RCC 7860 (cell line): ENCODE data around the gene C8G.
A peak's percentile ranks its signal among the peaks of the same experiment; 100 is the strongest.

Experiments used
- DNase-seq: peaks from one replicate; pipeline ENCODE4 v3.0.0-alpha.2; 2015; ENCODE audit warnings: low spot score
- FAIRE-seq: peaks from 2 replicates; lab custom pipeline; 2012; peaks lifted over from hg19 to GRCh38; lab: Jason Lieb, UNC

The C8G gene

DNA sequence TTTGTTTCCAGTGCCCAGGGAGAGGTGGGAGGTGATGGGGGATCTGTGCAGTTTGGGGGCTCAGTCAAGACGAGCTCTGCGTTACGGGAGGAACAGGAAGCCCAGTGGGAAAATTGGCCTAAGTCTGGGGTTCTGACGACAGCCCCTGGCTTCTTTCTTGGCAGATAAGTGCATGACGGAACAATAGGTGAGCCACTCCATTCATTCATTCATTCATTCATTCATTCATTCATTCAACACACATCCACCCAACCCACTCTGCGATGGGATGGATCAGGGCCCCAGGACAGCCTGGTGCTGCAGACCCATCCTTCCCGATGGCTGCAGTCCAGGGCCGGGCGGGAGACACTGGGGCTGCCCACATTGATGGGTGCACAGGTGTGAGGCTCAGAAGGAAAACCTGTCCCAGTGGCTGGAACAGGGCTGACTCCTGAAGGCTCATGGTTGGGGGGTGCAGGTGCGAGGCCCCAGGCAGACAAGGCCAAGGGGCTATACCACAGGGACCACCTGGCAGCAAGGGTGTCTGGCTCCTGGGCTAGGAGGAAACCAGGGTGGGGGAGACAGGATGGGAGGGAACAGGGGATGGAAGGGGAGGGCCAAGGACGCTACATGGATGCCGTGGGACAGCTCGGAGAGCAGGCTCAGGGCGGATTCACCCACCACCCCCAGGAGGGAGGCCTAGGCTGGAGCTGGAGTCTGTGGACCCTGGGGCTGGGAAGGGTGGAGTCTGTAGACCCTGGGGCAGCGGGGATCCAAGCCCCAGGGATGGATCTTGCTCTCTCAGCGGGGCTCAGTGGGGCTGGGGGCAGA is 35.8 kb downstream of the C8G start:
- DNase-seq (no peak), FAIRE-seq (no peak)

DNA sequence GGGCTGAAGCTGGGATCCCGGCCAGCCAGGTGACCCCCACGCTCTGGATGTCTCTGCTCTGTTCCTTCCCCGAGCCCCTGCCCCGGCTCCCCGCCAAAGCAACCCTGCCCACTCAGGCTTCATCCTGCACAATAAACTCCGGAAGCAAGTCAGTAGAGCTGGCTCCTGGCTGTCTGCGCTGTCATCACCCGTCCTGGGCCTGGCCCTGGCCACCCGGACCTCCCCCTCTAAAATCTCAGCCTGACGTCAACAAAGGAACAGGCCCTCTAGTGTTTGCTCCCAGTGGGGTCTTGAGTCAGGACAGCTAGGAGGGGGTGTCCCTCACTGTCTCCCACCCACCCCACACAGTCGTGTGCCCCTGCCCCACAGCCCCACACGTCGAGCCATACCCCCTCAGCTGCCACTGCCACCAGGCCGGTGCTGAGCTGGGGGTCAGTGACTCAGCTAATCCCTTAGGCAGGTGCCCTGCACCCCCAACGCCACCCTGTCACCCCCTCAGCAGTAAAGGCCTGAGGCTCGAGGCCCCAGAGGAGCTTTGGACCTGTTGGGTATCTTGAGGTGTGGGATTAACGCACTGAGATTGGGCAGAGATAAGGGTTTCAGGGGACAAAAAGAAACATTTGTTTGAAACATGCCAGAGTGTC is 36.7 kb downstream of the C8G start:
- FAIRE-seq = no peak
- no peak for DNase-seq

DNA sequence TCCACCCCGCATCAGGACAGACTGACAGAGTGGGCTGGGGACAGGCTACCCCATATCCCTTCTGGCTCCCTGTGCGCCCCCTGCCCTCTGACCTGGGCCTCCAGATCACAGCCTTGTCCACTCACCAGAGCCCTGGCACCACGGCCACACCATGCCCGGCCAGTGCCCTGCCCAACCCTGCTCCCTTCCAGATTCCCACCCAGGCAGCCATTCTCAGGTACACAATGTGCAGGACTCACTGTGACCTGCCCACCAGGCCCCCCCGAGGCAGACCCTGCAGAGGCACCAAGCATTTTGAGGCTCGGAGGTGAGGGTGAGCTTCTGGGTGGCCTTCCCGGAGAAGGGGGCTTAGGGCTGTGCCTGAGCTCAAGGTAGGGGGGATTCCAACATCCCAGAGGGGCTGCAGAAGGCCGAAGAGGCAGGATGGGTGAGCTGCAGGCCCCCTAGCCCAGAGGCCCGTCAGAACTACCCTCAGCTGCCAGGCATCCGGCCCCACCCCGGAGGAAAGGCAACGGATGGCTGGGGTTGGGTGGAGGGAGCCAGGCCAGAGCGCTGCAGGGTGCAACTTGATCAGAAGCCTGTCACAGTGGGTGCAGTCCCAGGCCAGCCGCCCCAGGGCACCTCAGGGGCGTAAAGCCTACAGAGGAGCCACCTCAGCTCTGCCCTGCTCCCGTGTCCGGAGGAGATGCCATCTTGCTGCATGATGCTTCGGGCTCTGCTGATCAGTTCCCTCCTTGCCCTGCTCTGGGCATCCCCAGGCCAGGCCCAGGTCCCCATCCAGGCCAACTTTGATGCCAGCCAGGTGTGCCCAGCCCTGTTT is 37.4 kb downstream of the C8G start, which contains the start of gene LCNL1:
Gene LCNL1, plus strand, starts transcription at position 762 of the 820 bp plus-strand sequence. CDS start 594 bp downstream, outside the sequence.
- no peak for DNase-seq
- FAIRE-seq = no peak

- no peak for FAIRE-seq
- DNase-seq = no peak
These were observed 38.1 kb downstream of the C8G start for GRCh38 chr9:136983167-136983566.

GRCh38 chr9:136983656-136984314 is 38.7 kb downstream of the C8G start:
- DNase-seq = no peak
- FAIRE-seq = no peak

GRCh38 chr9:136984464-136985026 is 39.5 kb downstream of the C8G start:
- FAIRE-seq (no peak), DNase-seq (no peak)

DNA sequence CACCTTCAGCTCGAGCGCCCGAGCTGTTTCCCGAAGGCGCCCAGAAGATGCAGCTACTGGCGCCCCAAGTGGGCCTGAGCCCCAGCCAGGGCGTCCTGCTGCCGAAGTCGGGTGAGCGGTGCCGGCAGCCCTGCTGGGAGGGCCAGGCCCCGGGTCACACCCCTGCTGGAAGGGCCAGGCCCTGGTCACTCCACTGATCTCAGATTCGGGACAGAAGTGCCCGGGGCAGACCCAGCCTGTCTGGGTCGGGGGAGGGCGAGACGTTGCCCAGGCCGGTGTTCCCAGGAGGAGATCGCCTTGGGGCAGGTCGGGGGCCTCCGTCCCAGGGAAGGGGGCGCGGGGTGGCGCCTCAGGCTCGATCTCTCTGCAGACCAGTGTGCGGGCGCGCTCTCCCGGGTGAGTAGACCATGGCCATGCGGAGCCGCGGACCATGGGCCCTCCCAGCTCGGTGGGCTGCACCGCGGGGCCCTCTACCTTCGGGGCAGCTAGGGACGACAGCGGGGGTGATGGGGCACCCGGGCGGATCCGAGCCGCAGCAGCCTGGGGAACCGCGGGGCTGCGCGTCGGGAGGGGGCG is 40.1 kb downstream of the C8G start:
- DNase-seq (no peak), FAIRE-seq (no peak)

DNA sequence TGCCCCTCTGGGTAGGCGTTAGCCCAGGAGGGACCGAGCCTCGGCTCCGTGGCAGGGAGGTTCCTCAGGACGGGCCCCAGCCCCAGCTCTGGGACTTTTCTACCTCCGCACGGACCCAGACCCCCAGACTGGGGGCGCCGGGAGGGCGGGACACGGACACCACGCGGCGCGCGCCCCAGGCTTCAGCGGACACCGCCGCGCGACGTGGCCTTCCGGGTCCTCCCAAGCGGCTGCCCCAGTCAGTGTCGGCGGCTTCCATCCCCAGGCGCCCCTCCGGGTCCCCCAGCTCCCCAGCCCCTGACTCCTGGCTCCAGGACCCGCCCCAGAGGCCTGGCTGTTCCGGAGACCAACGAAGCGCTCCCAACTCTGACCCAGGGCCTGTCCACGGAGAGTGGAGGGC is 40.8 kb downstream of the C8G start:
- no peak for DNase-seq
- FAIRE-seq = no peak

GRCh38 chr9:136988872-136989271 is 43.8 kb downstream of the C8G start:
- DNase-seq (no peak), FAIRE-seq (no peak)

- DNase-seq (no peak), FAIRE-seq (no peak)
These were observed 45.3 kb downstream of the C8G start for GRCh38 chr9:136990242-136990911.

DNA sequence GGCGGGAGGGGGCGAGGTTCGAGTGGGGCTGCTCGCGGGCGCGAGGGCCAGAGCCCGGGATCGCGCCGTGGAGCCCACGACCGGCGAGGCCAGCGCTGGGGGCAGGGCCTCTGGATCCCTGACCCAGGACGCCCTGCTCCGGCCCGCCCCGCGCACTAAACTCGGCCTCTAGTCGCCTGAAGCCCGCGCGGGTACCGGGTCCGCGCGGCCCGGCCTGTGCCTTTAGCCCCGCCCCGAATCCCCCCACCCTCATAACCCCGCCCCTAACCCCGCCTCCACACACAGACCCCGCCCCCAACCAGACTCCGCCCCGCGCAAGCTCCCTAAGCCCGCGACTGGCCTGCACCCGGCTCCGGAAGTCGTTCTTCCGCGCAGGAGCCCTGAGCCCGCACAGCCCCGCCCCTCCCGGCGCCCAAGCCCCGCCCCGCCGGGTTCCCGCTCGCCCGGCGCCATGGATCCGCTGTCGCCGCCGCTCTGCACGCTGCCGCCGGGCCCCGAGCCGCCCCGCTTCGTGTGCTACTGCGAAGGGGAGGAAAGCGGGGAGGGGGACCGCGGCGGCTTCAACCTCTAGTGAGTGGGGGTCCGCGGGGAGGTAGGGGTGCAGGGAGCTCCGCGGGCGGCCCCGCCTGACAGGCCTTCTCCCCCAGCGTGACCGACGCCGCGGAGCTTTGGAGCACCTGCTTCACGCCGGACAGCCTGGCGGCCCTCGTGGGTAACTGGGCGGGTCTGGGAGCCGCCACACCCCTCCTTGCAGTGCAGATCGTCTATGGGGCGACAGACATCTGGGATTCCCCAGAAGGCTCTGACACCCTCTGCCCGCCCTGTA is 47.2 kb downstream of the C8G start, which contains the start of gene PAXX:
Gene PAXX, plus strand, starts transcription at position 430 of the 826 bp plus-strand sequence. Its CDS starts 22 bp downstream, at position 452.
- FAIRE-seq (no peak), DNase-seq (peak; percentile 86)

GRCh38 chr9:136992819-136993369 is 47.9 kb downstream of the C8G start:
- DNase-seq (no peak), FAIRE-seq (no peak)

DNA sequence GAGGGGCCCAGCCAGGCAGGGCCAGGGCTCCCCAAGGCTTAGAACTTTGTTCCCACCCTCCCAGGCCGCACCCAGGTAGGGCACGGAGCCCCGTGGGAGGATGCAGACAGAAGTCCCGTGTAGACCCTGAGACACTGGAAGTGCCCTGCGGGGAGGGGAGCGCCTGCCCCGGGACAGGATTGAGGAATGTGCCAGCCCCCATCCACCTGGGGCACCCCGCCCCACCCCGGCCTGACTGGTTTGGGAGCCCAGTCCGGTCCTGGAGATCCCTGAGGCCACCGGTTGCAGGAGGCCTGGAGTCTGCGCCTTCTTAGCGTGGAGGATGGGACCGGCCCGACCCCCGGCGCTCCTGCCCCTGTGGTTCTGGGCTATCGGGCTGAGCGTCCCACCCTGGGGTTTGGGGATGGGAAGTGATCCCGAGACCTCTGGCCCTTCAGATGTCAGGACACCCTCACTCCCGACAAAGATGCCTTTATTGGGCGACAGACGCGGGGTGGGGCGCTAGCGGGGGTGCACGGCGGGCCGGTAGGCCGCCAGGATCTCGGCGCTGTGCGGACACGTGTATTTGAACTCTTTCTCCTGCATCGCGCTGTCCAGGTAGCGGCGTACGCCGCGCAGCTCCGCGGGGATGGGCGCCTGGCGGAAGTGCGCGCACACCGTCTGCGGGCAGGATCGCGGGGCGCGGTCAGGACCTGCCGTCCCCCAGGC is 49.3 kb downstream of the C8G start:
- no peak for DNase-seq
- FAIRE-seq = no peak

DNA sequence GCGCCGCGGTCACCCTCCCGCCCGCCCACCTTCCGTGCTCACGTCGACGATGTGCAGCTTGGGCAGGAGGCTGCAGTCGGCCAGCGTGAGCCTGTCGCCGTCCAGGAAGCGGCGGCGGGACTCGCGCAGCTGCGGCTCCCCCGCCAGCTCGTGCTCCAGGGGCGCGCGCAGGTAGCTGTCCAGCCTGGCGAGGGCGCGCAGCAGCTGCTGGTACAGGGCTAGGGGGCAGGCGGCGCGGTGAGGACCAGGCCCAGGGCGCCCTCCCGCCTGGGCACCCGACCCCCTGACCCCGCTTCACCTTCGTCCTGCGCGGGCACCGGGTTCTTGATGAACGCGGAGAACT is 49.8 kb downstream of the C8G start:
- no peak for DNase-seq
- no peak for FAIRE-seq

DNA sequence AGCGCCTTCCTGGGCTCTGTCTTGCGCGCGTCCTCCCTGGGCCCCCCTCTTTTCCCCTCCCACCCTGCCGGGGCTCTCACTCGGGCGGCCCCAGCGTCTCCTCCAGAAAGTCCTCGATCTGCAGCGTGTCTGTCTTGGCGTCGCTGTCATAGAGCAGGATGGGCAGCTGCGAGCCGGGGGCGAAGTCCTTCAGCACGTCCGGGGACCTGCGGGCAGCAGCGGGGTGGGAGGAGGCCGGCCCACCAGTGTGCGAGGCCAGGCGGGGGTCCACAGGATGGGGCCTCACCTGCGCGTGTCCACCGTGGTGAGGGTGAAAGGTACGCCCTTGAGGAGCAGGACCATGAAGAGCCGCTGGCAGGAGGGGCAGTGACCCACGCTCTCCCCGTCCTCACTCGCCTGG is 50.3 kb downstream of the C8G start:
- FAIRE-seq = no peak

DNA sequence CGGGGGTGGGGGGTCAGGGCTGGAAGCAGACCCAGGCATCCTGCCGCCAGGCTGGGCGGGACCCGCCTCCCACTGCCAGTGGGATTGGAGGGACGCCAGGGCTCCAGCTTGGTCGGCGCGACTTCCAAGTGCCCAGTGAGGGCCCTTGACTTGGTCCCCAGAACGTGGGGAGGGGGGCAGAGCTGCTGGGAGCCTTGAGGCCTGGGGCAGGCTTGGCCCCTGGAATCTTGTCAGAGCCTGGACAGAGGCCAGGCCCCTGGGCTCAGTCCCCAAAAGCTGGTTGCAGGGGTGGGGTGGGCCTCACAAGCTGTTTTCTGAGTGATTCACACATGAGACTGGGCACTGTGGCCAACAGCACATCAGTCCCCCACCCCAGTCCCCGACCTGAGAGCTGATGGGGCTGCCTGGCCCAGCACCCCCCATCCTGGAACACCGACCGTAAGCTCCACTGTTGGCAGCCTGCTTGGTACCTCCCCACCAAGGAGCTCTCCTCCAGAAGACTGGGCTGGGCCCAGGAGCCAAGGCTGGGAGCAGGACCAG is 50.8 kb downstream of the C8G start:
- no peak for FAIRE-seq
- no peak for DNase-seq

More for the DNA sequence above, 50.3 kb downstream of the C8G start:
- DNase-seq = no peak
